Measurements from ENCODE around the gene UBE2S.
"Not testable (repeated sequence)": the region's sequence is repeated elsewhere in the genome, so short reads cannot be mapped to it uniquely, and the experiment has no call there.

The UBE2S gene

GRCh38 chr19:55402509-55402908 is 5.1 kb downstream of the UBE2S start:
- H3K4me3 ChIP-seq (ENCODE audit: low read depth, low read length), result no peak overlapping the region
- no peaks in the 10 kb centered on the region; the same call in 1 of the 2 replicates for H3K4me1 ChIP-seq
- DNase-seq, result no peak
- peaks cover 62% of the 10 kb centered on the region for H3K36me3 ChIP-seq
- no peaks in the 10 kb centered on the region for H3K27me3 ChIP-seq
- H3K9me3 ChIP-seq, result no peaks in the 10 kb centered on the region
- TF ChIP-seq, protein P1, sequence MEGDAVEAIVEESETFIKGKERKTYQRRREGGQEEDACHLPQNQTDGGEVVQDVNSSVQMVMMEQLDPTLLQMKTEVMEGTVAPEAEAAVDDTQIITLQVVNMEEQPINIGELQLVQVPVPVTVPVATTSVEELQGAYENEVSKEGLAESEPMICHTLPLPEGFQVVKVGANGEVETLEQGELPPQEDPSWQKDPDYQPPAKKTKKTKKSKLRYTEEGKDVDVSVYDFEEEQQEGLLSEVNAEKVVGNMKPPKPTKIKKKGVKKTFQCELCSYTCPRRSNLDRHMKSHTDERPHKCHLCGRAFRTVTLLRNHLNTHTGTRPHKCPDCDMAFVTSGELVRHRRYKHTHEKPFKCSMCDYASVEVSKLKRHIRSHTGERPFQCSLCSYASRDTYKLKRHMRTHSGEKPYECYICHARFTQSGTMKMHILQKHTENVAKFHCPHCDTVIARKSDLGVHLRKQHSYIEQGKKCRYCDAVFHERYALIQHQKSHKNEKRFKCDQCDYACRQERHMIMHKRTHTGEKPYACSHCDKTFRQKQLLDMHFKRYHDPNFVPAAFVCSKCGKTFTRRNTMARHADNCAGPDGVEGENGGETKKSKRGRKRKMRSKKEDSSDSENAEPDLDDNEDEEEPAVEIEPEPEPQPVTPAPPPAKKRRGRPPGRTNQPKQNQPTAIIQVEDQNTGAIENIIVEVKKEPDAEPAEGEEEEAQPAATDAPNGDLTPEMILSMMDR (IDR thresholded peaks at IDR 0.05; ENCODE audit: low read depth, low read length), result no peak

DNA sequence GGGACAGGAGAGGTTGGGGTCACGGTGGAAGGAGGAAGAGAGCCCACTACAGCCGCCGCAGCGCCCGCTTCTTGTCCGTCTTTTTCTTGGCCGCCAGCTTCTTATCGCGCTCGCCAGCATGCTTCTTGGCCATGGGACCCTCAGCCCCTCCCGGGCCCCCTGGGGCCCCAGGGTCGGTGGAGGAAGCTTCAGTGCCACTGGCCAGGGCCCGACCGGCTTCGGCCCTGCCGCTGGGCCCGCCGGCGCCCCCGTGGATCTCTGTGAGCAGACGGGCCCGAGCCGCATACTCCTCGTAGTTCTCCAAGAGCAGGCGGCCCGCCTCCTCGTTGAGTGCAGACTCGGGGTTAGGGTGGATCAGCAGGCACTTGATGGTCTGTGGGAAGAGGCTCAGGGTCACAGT is 6.2 kb downstream of the UBE2S start:
- not testable (repeated sequence) for H3K27me3 ChIP-seq; H3K4me1 ChIP-seq; H3K9me3 ChIP-seq; DNase-seq; H3K4me3 ChIP-seq (ENCODE audit: low read depth, low read length)
- H3K36me3 ChIP-seq, result peaks cover 57% of the 10 kb centered on the region

DNA sequence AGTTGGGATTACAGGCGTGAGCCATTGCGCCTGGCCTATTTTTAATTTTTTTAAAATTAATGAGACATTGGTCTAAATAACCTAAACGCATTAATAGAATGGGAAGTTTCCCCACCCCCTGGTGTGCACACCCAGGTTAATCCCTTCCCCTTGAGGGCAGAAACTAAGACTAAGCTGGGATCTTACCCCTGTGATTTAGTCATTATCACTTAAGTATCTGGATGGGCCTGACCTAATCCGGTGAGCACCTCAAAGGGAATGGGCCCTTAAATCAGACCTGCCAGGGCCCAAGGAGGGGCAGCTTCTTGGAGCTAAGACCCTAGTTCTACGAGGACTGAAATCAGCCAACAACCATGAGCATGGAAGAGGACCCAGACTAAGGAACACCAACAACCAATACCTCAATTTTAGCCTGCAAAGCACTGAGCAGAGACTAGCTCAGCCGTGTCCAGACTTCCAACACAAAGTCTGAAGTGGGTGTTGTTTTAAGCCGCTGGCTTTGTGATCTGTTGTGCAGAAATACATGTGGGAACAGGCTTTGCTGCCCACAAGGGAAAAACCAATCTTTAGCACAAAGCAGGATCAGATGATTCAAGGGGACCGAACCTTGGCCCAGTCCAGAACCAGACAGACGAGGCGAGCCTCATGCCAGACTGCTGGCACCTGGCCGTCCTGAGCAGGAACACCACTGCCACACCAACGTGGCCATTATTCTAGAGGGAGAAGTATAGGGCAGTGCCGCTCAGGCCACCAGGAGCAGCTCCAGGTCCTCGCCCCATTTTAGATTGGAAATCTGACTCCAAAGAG is 7.1 kb downstream of the UBE2S start:
- TF ChIP-seq, protein P1 (IDR thresholded peaks at IDR 0.05; ENCODE audit: low read depth, low read length), result no peak
- H3K4me3 ChIP-seq (ENCODE audit: low read depth, low read length), result no peak overlapping the region
- peaks cover 48% of the 10 kb centered on the region for H3K36me3 ChIP-seq
- no peaks in the 10 kb centered on the region for H3K4me1 ChIP-seq
- no peaks in the 10 kb centered on the region for H3K9me3 ChIP-seq
- no peak for DNase-seq
- no peaks in the 10 kb centered on the region for H3K27me3 ChIP-seq

GRCh38 chr19:55398200-55398925 is 9.2 kb downstream of the UBE2S start:
- H3K4me1 ChIP-seq, result no peaks in the 10 kb centered on the region
- peaks cover 30% of the 10 kb centered on the region for H3K36me3 ChIP-seq
- H3K27me3 ChIP-seq, result no peaks in the 10 kb centered on the region
- DNase-seq, result no peak
- TF ChIP-seq, protein P1 (IDR thresholded peaks at IDR 0.05; ENCODE audit: low read depth, low read length), result no peak
- no peak overlapping the region for H3K4me3 ChIP-seq (ENCODE audit: low read depth, low read length)
- no peaks in the 10 kb centered on the region for H3K9me3 ChIP-seq

- DNase-seq, result no peak
- peaks cover 36% of the 10 kb centered on the region for H3K36me3 ChIP-seq
- no peaks in the 10 kb centered on the region for H3K27me3 ChIP-seq
- H3K4me1 ChIP-seq, result peaks cover 4% of the 10 kb centered on the region
- H3K4me3 ChIP-seq (ENCODE audit: low read depth, low read length), result no peak overlapping the region
- no peaks in the 10 kb centered on the region for H3K9me3 ChIP-seq
- TF ChIP-seq, protein P1 (IDR thresholded peaks at IDR 0.05; ENCODE audit: low read depth, low read length), result no peak
These were observed 14.5 kb downstream of the UBE2S start for GRCh38 chr19:55392820-55393761.
